HepG2 (cell line): ENCODE data around the gene PARN. TPM values are rescaled to one million over a fixed set of nuclear protein-coding genes. Genes with fewer than 3 reads are reported as not detected.
A peak's percentile ranks its signal among the peaks of the same experiment; 100 is the strongest.
"Not testable (repeated sequence)": the region's sequence is repeated elsewhere in the genome, so short reads cannot be mapped to it uniquely, and the experiment has no call there.

Experiments
- ATAC-seq: fragments of 200-7000 bp; cut with Tn5 transposase; 3 replicates; pipeline ENCODE4 v1.9.1; 2020; ENCODE audit warnings: mild to moderate bottlenecking, moderate library complexity
- BruUV-seq: library from RNA; stranded (reverse); fragments of 400-500 nt; replicated peaks from 2 replicates; lab custom pipeline; 2021; lab: Mats Ljungman, UMichigan
- CTCF ChIA-PET: fragments of 300-600 bp; formaldehyde crosslinking; extraction: SDS; loops from one replicate; lab custom pipeline; 2021; ENCODE audit warnings: low total read pairs, inconsistent platforms, low intra/inter-chr PET ratio; lab: Yijun Ruan, JAX
- POLR2A ChIA-PET: fragments of 350-600 bp; sonication (Branson Sonifier 250); formaldehyde crosslinking; loops from one replicate; lab custom pipeline; 2020; ENCODE audit warnings: antibody characterized with exemption, inconsistent platforms; lab: Yijun Ruan, JAX
- DNase-seq: peaks from one replicate; pipeline ENCODE4 v3.0.0-alpha.2; 2015; ENCODE audit warnings: low spot score
- FAIRE-seq: peaks from 3 replicates; lab custom pipeline; 2011; peaks lifted over from hg19 to GRCh38; lab: Jason Lieb, UNC
- H2AFZ ChIP-seq: one replicate; pipeline ENCODE4 v1.6.1; 2011; ENCODE audit warnings: low read length, inconsistent platforms
- H3K27ac ChIP-seq: fragments of 300-600 bp; 3 replicates; pipeline ENCODE4 v1.8.0; 2011; ENCODE audit warnings: mixed run types, mild to moderate bottlenecking, mixed read lengths, low read length, inconsistent platforms; ENCODE audit not compliant: insufficient read depth; ENCODE audit errors: extremely low read length
- H3K27me3 ChIP-seq, 2 experiments: fragments of 200-600 bp in 1 of 2; 2 replicates in 1 of 2; 3 replicates in 1 of 2; pipeline versions ENCODE4 v1.6.0 to v1.8.0; 2011; ENCODE audit warnings: low read length in 2 of 2, mild to moderate bottlenecking in 2 of 2, moderate library complexity in 2 of 2, inconsistent platforms in 1 of 2; ENCODE audit not compliant: insufficient read depth in 2 of 2, control insufficient read depth in 1 of 2
- H3K36me3 ChIP-seq, 2 experiments: fragments of 200-600 bp in 1 of 2; replicated peaks in 1 of 2; 2 replicates in 1 of 2; 3 replicates in 1 of 2; pipeline versions ENCODE4 v1.5.1 to v1.8.0; 2011; ENCODE audit warnings: low read length in 2 of 2, inconsistent platforms in 1 of 2; ENCODE audit not compliant: insufficient read depth in 2 of 2, control insufficient read depth in 1 of 2
- H3K4me1 ChIP-seq: 2 replicates; pipeline ENCODE4 v1.5.1; 2012; ENCODE audit warnings: low read length, inconsistent platforms; ENCODE audit not compliant: insufficient read depth
- H3K4me2 ChIP-seq: 2 replicates; pipeline ENCODE4 v1.6.0; 2011; ENCODE audit warnings: low read depth, low read length, inconsistent platforms
- H3K4me3 ChIP-seq, 3 experiments: fragments of 200-600 bp in 1 of 3; sonication (generic), shearing (Covaris generic) in 1 of 3; replicated peaks in 1 of 3; 2 replicates each; pipeline ENCODE4 v1.5.1; 2011 to 2016; ENCODE audit warnings: low read length in 3 of 3, inconsistent platforms in 2 of 3, low read depth in 2 of 3, mild to moderate bottlenecking in 2 of 3, control low read depth in 1 of 3, mixed read lengths in 1 of 3; ENCODE audit not compliant: insufficient read depth in 1 of 3
- H3K79me2 ChIP-seq: one replicate; pipeline ENCODE4 v1.6.1; 2011; ENCODE audit warnings: low read length, inconsistent platforms; ENCODE audit not compliant: insufficient read depth
- H3K9ac ChIP-seq: 2 replicates; pipeline ENCODE4 v1.6.0; 2011; ENCODE audit warnings: mild to moderate bottlenecking, low read depth, low read length, inconsistent platforms; ENCODE audit not compliant: insufficient read depth
- H3K9me3 ChIP-seq: 2 replicates; pipeline ENCODE4 v1.5.1; 2012; ENCODE audit warnings: mild to moderate bottlenecking, low read length
- H4K20me1 ChIP-seq: 2 replicates; pipeline ENCODE4 v1.6.0; 2011; ENCODE audit warnings: inconsistent platforms, mild to moderate bottlenecking, low read length, moderate library complexity; ENCODE audit not compliant: insufficient read depth
- AHDC1 ChIP-seq: sonication (generic); formaldehyde crosslinking; IDR thresholded peaks from 2 replicates; pipeline ENCODE4 v1.5.1; 2020; ENCODE audit warnings: mild to moderate bottlenecking, missing genetic modification reagents, borderline replicate concordance
- ELF3 ChIP-seq: IDR thresholded peaks from 2 replicates; pipeline ENCODE4 v1.6.1; 2016; ENCODE audit warnings: missing genetic modification reagents, missing compliant biosample characterization
- EP300 ChIP-seq, 3 experiments: sonication (generic) in 1 of 3; formaldehyde crosslinking in 1 of 3; IDR thresholded peaks; 2 replicates each; pipeline versions ENCODE4 v1.5.1 to v1.6.1; 2011 to 2020; ENCODE audit warnings: low read depth in 2 of 3, low read length in 2 of 3, borderline replicate concordance in 1 of 3, improper control_type of control experiment in 1 of 3, mild to moderate bottlenecking in 1 of 3, missing genetic modification reagents in 1 of 3, moderate library complexity in 1 of 3
- FOXP1 ChIP-seq, 2 experiments: fragments of 450-650 bp in 1 of 2; IDR thresholded peaks; 2 replicates each; pipeline ENCODE4 v1.6.1; 2017 to 2018; ENCODE audit warnings: antibody characterized with exemption in 1 of 2
- HDAC1 ChIP-seq: sonication (generic); formaldehyde crosslinking; IDR thresholded peaks from 2 replicates; pipeline ENCODE4 v1.5.1; 2020; ENCODE audit warnings: mild to moderate bottlenecking, missing genetic modification reagents
- HMG20A ChIP-seq: IDR thresholded peaks from 2 replicates; pipeline ENCODE4 v1.6.1; 2016; ENCODE audit warnings: borderline replicate concordance
- ISL2 ChIP-seq: sonication (generic); formaldehyde crosslinking; IDR thresholded peaks from 2 replicates; pipeline ENCODE4 v1.5.0; 2020; ENCODE audit warnings: missing genetic modification reagents
- MAZ ChIP-seq, 2 experiments: sonication (generic) in 1 of 2; formaldehyde crosslinking in 1 of 2; IDR thresholded peaks; 2 replicates each; pipeline versions ENCODE4 v1.5.0 to v1.6.1; 2012 to 2020; ENCODE audit warnings: low read depth in 2 of 2, mild to moderate bottlenecking in 2 of 2, borderline replicate concordance in 1 of 2, improper control_type of control experiment in 1 of 2, low read length in 1 of 2, missing genetic modification reagents in 1 of 2, moderate library complexity in 1 of 2
- PHF8 ChIP-seq: sonication (generic); formaldehyde crosslinking; IDR thresholded peaks from 2 replicates; pipeline ENCODE4 v1.5.0; 2020; ENCODE audit warnings: missing genetic modification reagents
- PPARG ChIP-seq: conservative IDR thresholded peaks from 2 replicates; pipeline ENCODE4 v1.6.1; 2016; ENCODE audit warnings: missing biosample characterization, missing genetic modification reagents
- SAP130 ChIP-seq: IDR thresholded peaks from 2 replicates; pipeline ENCODE4 v1.6.1; 2016; ENCODE audit warnings: low read depth
- SOX6 ChIP-seq, 2 experiments: fragments of 450-650 bp in 1 of 2; sonication (generic) in 1 of 2; formaldehyde crosslinking in 1 of 2; IDR thresholded peaks; 2 replicates each; pipeline versions ENCODE4 v1.4.0 to v1.6.1; 2017 to 2020; ENCODE audit warnings: antibody characterized with exemption in 1 of 2, mild to moderate bottlenecking in 1 of 2, missing genetic modification reagents in 1 of 2
- THRA ChIP-seq: sonication (generic); formaldehyde crosslinking; IDR thresholded peaks from 2 replicates; pipeline ENCODE4 v1.4.0; 2020; ENCODE audit warnings: missing genetic modification reagents, borderline replicate concordance
- ZNF441 ChIP-seq: sonication (generic); formaldehyde crosslinking; IDR thresholded peaks from 2 replicates; pipeline ENCODE4 v1.7.0; 2021; ENCODE audit warnings: missing genetic modification reagents, borderline replicate concordance
- ZSCAN31 ChIP-seq: sonication (generic); formaldehyde crosslinking; IDR thresholded peaks from 2 replicates; pipeline ENCODE4 v1.5.0; 2020; ENCODE audit warnings: low read depth, mild to moderate bottlenecking, missing genetic modification reagents
- WGBS: methylation state at CpG from one replicate; pipeline ENCODE4 v1.1.6; 2017; ENCODE audit warnings: low lambda C conversion rate; 5-methylcytosine and 5-hydroxymethylcytosine counted together
- in situ Hi-C: cut with HindIII; loops from 2 replicates; pipeline ENCODE4 v1.10.0; 2017; ENCODE audit warnings: low pct_unique_long_range_greater_than_20kb; ENCODE audit not compliant: extremely low pct_ligation_motif_present
- intact Hi-C: fragments of 100-400 bp; cut with micrococcal nuclease; formaldehyde crosslinking; loops from one replicate; pipeline ENCODE4 v1.10.0; 2022; ENCODE audit not compliant: unreplicated experiment
- polyA plus RNA-seq, 8 experiments: library from polyadenylated mRNA; depleted of rRNA in 3 of 8; stranded (reverse) in 7 of 8; unstranded in 1 of 8; fragments of >200 nt; fragmentation: Illumina TruSeq in 4 of 8; extraction: Trizol in 4 of 8; gene quantifications; 2 replicates each; pipeline versions ENCODE4 v1.2.1 to v1.2.3, GENCODE V29; 2011 to 2016; ENCODE audit warnings: low read depth in 4 of 8, missing spikeins in 1 of 8, mixed read lengths in 1 of 8; ENCODE audit not compliant: insufficient read depth in 1 of 8
- total RNA-seq, 5 experiments: library from RNA; depleted of rRNA; stranded (reverse); fragments of >200 nt; fragmentation: Illumina TruSeq; extraction: Trizol; gene quantifications; 2 replicates each; pipeline ENCODE4 v1.2.3, GENCODE V29; 2016; ENCODE audit warnings: low read depth in 1 of 5

PARN gene
- total and polyA plus RNA-seq, 2 of the 13 experiments (the other 11 are each of a cell fraction or from before 2014, with no cell fraction given), result 13.3 to 47.6 TPM

GRCh38 chr16:14395710-14396304 is 234.3 kb downstream of the PARN start:
- Histone ChIP-seq H3K4me1 (peaks cover 85% of the 10 kb centered on the region), H3K27ac (peak overlapping the region; percentile 65), H3K4me2 (peak overlapping the region; percentile 44), H3K9ac (peak overlapping the region; percentile 53), H2AFZ (peak overlapping the region; percentile 31)
- H3K36me3 ChIP-seq; H3K79me2 ChIP-seq; CTCF ChIA-PET; H3K27me3 ChIP-seq; H3K4me3 ChIP-seq; ATAC-seq; H3K9me3 ChIP-seq; BruUV-seq; in situ Hi-C loops; H4K20me1 ChIP-seq; TF ChIP-seq FOXP1 (IDR thresholded peaks at IDR 0.05); EP300 (CRISPR knock-in tag; IDR thresholded peaks at IDR 0.05; ENCODE audit: borderline replicate concordance); MAZ (IDR thresholded peaks at IDR 0.05; ENCODE audit: borderline replicate concordance, low read depth, low read length); SOX6 (IDR thresholded peaks at IDR 0.05): not testable (repeated sequence)
- intact Hi-C loops, result loop anchor here (5.0 kb wide), 1 partner anchor 94 kb away; no protein-coding TSS in a partner anchor
- FAIRE-seq (peak; percentile 74), DNase-seq (peak; percentile 73)
- POLR2A ChIA-PET, result interaction anchor here (3.3 kb wide), 1 partner anchor 10 kb away, joined by 17 read pairs; no protein-coding TSS in a partner anchor
- 51% methylated on average over 10 of the region's 10 CpGs for WGBS
- TF ChIP-seq FOXP1 (CRISPR knock-in tag; IDR thresholded peaks at IDR 0.05), result peak; percentile 29; the same call in 1 of the 2 replicates
- TF ChIP-seq PPARG (CRISPR knock-in tag), result 0 out of 2 replicates have a peak, but pooled peaks have one; percentile 12
- TF ChIP-seq EP300 (IDR thresholded peaks at IDR 0.05; ENCODE audit: low read depth in 2 of 2, low read length in 2 of 2), result peak in 1 of 2 experiments; percentile 66; a peak in 1 of 4 replicates
- 0 out of 2 replicates have a peak, but pooled peaks have one; percentile 22 for TF ChIP-seq MAZ (CRISPR knock-in tag; IDR thresholded peaks at IDR 0.05; ENCODE audit: low read depth)
- TF ChIP-seq PHF8 (CRISPR knock-in tag), result peak; percentile 32; the same call in 1 of the 2 replicates
- peak; percentile 59 for TF ChIP-seq SAP130
- TF ChIP-seq HDAC1, result 0 out of 2 replicates have a peak, but pooled peaks have one; percentile 25
- TF ChIP-seq HMG20A (CRISPR knock-in tag), result peak; percentile 65; the same call in 1 of the 2 replicates
- TF ChIP-seq ISL2 (CRISPR knock-in tag), result 0 out of 2 replicates have a peak, but pooled peaks have one; percentile 43
- 0 out of 2 replicates have a peak, but pooled peaks have one; percentile 13 for TF ChIP-seq ELF3 (CRISPR knock-in tag)
- 0 out of 2 replicates have a peak, but pooled peaks have one; percentile 15 for TF ChIP-seq AHDC1 (CRISPR knock-in tag)
- 0 out of 2 replicates have a peak, but pooled peaks have one; percentile 32 for TF ChIP-seq ZSCAN31 (CRISPR knock-in tag)
- TF ChIP-seq THRA (CRISPR knock-in tag), result peak; percentile 53; the same call in 1 of the 2 replicates
- 0 out of 2 replicates have a peak, but pooled peaks have one; percentile 3 for TF ChIP-seq SOX6 (CRISPR knock-in tag; IDR thresholded peaks at IDR 0.05)
- 0 out of 2 replicates have a peak, but pooled peaks have one; percentile 13 for TF ChIP-seq ZNF441 (CRISPR knock-in tag)
